ENCODE results near the gene AGAP2.

The AGAP2 gene

DNA sequence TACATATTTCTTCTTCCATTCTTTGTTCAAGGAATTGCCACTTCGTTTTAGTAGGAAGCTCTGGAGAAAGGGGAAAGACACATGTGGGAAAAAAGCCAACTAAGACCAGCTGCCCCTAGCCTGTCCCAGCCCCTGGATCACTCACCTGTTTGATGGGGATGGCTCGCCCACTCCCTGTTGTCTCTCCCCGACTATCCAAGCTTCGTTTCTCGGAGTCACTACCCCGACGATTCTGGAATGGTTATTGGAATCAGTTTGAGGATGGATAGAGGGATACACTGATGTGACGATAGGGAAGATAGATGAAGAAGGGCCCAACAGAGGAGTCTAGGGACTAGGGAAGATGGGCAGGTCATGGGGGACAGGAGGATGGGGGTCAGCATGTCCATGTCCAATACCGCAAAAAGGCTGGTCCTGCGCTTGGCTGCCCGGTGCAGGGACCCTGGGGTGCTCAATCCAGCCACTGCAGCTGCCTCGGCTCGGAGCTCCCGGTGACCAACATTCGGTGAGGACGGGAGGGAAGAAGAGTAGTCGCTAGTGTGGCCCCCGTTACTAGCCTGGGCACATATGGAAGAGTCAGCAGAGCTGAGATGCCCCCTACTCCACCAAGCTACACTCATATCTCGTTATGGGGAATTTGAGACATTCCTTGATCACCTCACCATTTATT is 7.0 kb downstream of the AGAP2 start:
- no peak overlapping the region for H3K27ac Mint-ChIP-seq
- peaks cover 56% of the 10 kb centered on the region for H3K36me3 Mint-ChIP-seq (ENCODE audit: low read depth)
- no peak for DNase-seq (ENCODE audit: low spot score)
- H3K27me3 Mint-ChIP-seq (ENCODE audit: low read depth), result no peaks in the 10 kb centered on the region
- H3K4me3 Mint-ChIP-seq, result no peak overlapping the region
- peaks cover 2% of the 10 kb centered on the region for H3K4me1 Mint-ChIP-seq (ENCODE audit: low read depth)
- H3K9me3 Mint-ChIP-seq, result no peaks in the 10 kb centered on the region

DNA sequence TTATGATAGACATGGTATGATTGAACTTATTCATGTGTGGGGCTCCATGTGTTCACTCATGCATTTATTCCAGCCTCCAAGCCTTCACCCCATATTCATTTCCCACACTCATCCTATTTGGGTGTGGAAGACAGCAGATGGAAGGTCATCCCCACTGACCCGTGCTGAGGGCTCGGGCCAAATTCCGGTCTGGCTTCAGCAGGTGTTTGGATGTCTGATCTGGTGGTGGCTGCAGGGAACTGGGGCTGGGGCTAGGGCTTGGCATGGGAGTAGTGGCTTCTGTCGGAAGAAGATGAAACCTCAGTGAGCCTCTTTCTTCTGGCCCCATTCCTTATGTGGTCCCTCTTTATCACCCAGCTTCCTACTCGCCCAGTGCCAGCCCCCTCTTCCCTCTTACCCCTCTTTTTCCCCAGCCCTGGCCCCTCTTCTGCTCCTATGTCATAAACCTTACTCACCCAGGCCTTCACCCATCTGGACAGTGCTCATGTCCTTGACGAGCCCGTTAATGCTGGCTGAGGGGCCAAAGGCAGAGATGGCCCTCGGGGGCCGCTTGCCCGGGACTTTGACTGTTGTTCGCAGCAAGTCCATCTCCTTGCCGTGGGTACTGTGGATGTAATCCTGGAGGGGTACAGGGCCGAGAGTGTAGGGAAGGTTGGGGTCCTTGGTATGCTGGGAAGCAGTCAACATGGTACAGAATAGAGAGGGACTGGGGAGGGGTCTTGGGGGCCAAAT is 8.0 kb downstream of the AGAP2 start:
- Mint-ChIP-seq H3K27ac (no peak overlapping the region), H3K4me1 (ENCODE audit: low read depth) (no peaks in the 10 kb centered on the region), H3K9me3 (no peaks in the 10 kb centered on the region), H3K4me3 (no peak overlapping the region), H3K27me3 (ENCODE audit: low read depth) (no peaks in the 10 kb centered on the region), H3K36me3 (ENCODE audit: low read depth) (peaks cover 58% of the 10 kb centered on the region)
- no peak for DNase-seq (ENCODE audit: low spot score)

DNA sequence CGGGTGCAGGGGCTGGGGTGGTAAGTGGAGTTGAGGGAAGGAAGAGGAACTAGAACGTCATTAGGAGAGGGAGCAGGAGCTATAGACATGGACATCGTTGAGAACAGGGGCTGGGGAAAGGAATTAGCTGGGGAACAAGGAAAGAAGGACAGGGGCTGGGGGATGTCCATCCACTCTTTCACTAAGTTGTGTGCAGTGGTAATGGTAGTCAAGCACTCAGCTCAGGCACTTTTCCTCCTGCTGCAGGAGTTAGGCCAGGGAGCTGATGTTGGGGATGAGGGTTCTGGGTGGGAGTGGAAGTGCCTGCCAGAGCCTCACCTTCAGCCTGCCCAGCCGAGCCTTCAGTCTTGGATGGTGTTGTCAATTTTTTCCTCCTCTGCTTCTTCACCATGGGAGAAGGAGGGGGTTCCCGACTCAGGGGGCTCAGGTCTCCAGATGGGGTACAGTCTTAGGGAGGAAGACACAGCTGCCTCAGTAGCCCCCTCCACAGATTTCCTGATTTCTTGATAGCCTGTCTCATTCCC is 9.2 kb downstream of the AGAP2 start:
- H3K4me1 Mint-ChIP-seq (ENCODE audit: low read depth), result no peaks in the 10 kb centered on the region
- no peaks in the 10 kb centered on the region for H3K9me3 Mint-ChIP-seq
- no peak for DNase-seq (ENCODE audit: low spot score)
- H3K4me3 Mint-ChIP-seq, result no peak overlapping the region
- H3K36me3 Mint-ChIP-seq (ENCODE audit: low read depth), result peaks cover 55% of the 10 kb centered on the region
- H3K27ac Mint-ChIP-seq, result no peak overlapping the region
- no peaks in the 10 kb centered on the region for H3K27me3 Mint-ChIP-seq (ENCODE audit: low read depth)

DNA sequence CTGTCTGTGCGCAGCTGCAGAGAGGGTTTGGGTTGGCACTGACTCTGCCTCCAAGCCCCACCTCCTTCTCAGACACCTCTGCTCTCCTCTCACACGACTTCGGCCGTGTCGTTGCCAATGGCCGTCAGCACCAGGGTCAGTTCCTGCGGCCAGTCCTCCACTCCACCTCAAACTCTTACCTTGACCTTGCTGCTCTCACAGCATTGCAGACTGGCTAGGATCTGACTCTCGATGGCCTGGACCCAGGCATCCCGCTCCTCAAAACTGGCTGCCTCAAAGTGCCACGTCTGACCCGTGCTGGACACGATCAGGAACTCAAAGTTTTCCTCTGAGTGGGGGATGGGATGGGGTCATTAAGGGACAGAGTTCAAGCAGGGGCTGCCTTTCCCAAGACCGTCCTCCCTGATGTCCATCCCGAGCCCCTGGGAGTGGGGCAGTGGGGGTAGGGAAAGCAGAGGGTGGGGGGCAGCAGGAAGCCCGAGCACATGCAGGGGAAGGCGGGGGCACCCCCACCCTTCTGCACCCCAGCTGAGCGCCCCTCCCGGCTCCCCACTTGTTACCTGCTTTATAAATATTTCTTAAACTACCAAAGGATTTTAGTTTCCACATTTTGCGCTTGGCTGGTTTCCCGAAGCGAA is 10.7 kb downstream of the AGAP2 start:
- no peaks in the 10 kb centered on the region for H3K27me3 Mint-ChIP-seq (ENCODE audit: low read depth)
- H3K36me3 Mint-ChIP-seq (ENCODE audit: low read depth), result peaks cover 48% of the 10 kb centered on the region
- H3K9me3 Mint-ChIP-seq, result no peaks in the 10 kb centered on the region
- no peak for DNase-seq (ENCODE audit: low spot score)
- no peaks in the 10 kb centered on the region for H3K4me1 Mint-ChIP-seq (ENCODE audit: low read depth)
- no peak overlapping the region for H3K27ac Mint-ChIP-seq
- H3K4me3 Mint-ChIP-seq, result no peak overlapping the region

DNA sequence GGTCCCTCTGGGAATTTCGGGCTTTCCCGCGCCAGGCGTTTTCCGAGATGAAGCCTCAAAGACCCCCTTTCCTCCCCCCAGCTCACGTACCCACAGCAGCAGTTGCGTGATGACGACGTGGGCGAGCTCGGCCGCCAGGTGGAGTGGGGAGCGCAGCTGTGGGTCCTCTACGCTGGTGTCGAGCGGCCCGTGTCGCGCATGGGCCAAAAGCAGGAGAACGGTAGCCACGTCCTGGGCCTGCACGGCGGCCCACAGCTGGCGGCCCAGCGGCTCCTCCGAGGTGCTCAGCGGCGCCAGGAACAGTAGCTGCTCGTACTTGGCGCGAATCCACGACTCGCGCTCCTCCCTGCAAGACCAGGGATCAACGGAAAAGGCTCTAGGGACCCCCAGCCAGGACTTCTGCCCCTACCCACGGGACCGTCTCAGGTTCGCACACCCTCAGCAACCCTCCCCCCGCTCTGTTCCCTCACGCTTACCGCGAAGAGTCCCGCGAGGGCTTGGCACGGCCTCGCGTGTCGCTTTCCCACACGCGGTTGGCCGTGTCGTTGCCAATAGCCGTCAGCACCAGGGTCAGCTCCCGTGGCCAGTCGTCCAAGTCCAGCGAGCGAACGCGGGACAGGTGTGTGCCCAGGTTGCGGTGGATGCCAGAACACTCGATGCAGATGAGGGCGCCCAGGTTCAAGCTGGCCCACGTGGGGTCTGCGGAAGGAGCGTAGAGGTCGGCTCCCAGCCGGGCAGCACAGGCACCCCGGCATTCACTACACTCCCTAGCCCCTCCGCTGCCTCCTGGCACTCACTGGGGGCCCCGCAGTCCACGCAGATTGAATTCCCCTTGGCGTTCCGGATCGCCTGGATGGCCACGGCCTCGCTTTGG is 11.4 kb downstream of the AGAP2 start:
- Mint-ChIP-seq H3K4me3 (no peak overlapping the region), H3K27ac (no peak overlapping the region), H3K4me1 (ENCODE audit: low read depth) (no peaks in the 10 kb centered on the region), H3K36me3 (ENCODE audit: low read depth) (peaks cover 41% of the 10 kb centered on the region), H3K27me3 (ENCODE audit: low read depth) (no peaks in the 10 kb centered on the region), H3K9me3 (no peaks in the 10 kb centered on the region)
- DNase-seq (ENCODE audit: low spot score), result no peak

DNA sequence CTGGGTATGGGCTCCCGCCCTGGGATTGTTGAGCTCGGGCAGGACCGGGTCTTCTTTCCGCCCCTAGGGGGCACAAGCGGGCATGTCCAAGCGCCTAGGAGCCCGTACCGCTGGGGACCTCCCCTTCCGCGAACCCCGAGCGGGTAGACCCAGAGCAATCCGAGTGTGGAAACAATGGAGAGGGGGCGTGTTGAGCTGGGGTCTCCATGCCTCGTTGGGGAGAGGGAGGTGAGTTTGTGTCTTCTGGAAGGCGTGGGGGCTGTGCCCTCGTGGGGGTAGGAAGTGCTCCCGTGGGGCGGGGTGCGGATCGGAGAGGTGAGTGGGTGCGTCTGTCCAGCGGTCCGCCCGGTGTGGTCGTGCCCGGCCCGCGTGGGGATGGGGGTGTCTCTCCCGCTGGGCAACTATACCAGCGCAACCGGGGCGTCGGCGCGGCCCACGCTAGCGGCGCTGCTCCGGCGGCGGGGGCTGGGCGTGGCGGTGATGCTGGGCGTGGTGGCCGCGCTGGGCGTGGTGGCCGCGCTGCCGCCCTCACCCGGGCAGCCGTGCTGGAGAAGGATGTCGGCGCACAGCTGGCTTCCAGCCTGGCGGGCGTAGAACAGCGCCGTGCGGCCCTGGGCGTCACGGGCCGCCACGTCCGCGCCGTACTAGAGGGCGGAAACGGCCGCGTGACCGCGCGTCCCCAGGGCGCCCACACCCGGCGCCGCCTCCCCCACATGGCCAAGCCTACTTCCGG is 12.2 kb downstream of the AGAP2 start:
- Mint-ChIP-seq H3K4me3 (peak overlapping the region; percentile 26), H3K36me3 (ENCODE audit: low read depth) (peaks cover 41% of the 10 kb centered on the region), H3K27ac (peak overlapping the region; percentile 26), H3K9me3 (no peaks in the 10 kb centered on the region), H3K27me3 (ENCODE audit: low read depth) (no peaks in the 10 kb centered on the region), H3K4me1 (ENCODE audit: low read depth) (peaks cover 5% of the 10 kb centered on the region)
- no peak for DNase-seq (ENCODE audit: low spot score)

DNA sequence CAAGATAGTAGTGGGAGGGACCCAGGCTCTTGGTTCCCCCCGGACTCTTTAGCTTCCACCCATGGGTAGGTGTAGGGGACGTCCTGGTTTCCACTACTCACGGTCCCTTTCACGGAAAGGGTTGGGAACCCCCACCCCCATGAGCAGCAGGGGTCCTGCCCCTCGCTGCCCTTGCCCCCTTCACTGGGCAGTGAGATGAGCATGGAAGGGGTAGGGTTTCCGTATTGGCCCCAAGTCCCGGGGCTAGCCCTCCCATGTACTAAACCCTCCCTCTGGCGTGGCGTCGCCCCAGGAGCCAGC is 12.7 kb downstream of the AGAP2 start:
- Mint-ChIP-seq H3K4me1 (ENCODE audit: low read depth) (peaks cover 5% of the 10 kb centered on the region), H3K36me3 (ENCODE audit: low read depth) (peaks cover 39% of the 10 kb centered on the region), H3K27ac (no peak overlapping the region), H3K9me3 (no peaks in the 10 kb centered on the region), H3K4me3 (no peak overlapping the region), H3K27me3 (ENCODE audit: low read depth) (no peaks in the 10 kb centered on the region)
- DNase-seq (ENCODE audit: low spot score), result no peak

DNA sequence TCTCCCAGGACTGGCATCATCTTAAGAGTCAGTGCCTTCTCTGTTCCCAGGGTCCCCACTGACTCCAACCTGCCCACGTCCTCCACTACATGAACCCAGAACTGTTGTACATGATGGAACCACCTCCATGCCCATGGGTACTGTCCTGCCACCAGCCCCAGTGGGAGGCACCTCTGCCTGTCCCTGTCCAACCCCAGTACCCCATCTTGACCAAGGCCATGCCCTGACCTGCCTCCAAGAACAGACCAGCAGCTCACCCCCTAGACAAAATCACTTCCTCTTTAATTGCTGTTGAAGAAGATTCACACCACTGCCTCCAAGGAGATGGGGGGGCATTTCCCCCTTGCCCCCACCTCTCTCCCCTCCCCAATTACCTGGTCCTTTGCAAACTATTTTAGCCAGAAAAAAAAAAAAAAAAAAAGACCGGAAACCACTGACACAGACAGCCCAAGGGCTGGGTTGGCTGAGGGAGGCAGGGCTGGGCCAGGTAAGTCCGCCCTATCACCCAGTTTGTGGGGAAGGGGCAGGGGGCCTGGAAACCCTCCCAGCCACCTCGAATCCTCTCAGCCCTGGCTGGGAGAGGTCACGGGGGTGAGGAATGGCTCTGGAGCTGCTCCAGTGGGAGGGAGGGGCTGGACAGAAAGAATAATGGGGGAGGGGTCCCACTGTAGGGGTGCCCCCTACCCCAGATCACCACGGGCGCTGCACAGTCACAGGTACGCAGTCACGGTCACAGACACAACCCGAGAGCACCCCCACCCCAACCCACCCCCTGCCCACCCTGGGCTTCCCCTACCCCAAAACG is 13.4 kb downstream of the AGAP2 start:
- Mint-ChIP-seq H3K27me3 (ENCODE audit: low read depth) (no peaks in the 10 kb centered on the region), H3K4me3 (no peak overlapping the region), H3K27ac (no peak overlapping the region), H3K36me3 (ENCODE audit: low read depth) (peaks cover 35% of the 10 kb centered on the region), H3K9me3 (no peaks in the 10 kb centered on the region), H3K4me1 (ENCODE audit: low read depth) (peaks cover 5% of the 10 kb centered on the region)
- DNase-seq (ENCODE audit: low spot score), result no peak

DNA sequence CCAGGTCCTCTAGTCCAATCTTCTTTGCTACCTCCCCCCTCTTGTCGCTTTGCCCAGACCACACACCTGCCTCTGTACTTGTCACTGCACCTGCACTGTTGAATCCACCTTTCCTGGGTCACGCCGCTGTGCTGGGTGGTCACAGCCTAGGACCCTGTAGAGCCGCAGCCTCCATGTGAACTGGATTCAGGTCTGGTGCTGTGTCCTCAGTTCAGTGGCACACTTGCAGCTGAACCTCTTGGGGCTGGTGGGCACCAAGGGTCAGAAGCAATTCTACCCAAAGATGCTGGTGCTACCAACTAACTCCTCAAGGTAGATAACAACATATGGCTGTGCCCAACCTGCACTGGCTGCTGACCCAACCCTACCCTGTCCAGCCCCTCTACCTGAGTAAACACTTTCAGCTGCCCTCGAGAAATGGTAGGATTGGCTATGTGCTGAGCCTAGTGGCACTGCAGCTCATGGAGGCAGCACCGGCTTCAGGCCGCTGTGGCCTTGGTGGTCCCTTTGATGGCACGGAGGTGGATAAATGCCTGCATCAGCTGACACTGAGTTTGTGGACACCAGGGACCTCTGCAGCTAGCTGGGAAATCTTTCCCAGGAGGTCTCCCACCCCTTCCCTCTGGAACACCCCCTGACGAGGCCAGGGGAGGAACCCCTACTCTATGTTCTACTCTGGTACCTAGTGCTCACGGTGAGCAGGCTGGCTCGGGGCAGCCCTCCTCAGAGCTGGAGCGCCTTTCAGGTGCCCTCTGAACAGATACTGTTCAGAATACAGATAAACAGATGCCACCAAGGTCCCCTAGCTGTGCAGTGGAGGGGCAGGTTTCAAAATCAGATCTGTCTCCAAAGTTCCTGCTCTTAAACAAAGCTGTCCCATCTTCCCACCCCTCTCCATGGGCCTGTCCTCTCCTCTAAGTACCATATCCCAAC is 14.3 kb downstream of the AGAP2 start:
- H3K27me3 Mint-ChIP-seq (ENCODE audit: low read depth), result no peaks in the 10 kb centered on the region
- no peak overlapping the region for H3K4me3 Mint-ChIP-seq
- peaks cover 40% of the 10 kb centered on the region for H3K36me3 Mint-ChIP-seq (ENCODE audit: low read depth)
- peak overlapping the region; percentile 26 for H3K27ac Mint-ChIP-seq
- peaks cover 5% of the 10 kb centered on the region for H3K4me1 Mint-ChIP-seq (ENCODE audit: low read depth)
- no peaks in the 10 kb centered on the region for H3K9me3 Mint-ChIP-seq
- no peak for DNase-seq (ENCODE audit: low spot score)

DNA sequence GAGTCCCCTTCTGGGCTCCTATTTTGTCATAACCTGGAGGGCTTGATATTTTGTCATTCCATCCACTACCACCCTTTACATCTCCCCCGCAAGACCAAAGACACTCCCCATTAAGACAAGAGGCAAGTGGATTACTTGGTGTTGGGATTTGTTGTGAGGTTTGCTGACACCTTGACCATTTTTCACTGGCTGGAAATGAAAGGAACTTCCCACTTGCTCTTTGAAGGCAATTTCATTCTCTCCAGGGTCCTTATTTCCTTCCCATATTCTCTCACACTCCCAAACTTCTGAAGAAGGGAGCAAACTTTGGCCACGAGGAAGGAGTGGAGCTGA is 14.9 kb downstream of the AGAP2 start:
- Mint-ChIP-seq H3K36me3 (ENCODE audit: low read depth) (peaks cover 42% of the 10 kb centered on the region), H3K4me3 (no peak overlapping the region), H3K4me1 (ENCODE audit: low read depth) (peaks cover 5% of the 10 kb centered on the region), H3K9me3 (no peaks in the 10 kb centered on the region), H3K27ac (peak overlapping the region; percentile 26), H3K27me3 (ENCODE audit: low read depth) (no peaks in the 10 kb centered on the region)
- no peak for DNase-seq (ENCODE audit: low spot score)

DNA sequence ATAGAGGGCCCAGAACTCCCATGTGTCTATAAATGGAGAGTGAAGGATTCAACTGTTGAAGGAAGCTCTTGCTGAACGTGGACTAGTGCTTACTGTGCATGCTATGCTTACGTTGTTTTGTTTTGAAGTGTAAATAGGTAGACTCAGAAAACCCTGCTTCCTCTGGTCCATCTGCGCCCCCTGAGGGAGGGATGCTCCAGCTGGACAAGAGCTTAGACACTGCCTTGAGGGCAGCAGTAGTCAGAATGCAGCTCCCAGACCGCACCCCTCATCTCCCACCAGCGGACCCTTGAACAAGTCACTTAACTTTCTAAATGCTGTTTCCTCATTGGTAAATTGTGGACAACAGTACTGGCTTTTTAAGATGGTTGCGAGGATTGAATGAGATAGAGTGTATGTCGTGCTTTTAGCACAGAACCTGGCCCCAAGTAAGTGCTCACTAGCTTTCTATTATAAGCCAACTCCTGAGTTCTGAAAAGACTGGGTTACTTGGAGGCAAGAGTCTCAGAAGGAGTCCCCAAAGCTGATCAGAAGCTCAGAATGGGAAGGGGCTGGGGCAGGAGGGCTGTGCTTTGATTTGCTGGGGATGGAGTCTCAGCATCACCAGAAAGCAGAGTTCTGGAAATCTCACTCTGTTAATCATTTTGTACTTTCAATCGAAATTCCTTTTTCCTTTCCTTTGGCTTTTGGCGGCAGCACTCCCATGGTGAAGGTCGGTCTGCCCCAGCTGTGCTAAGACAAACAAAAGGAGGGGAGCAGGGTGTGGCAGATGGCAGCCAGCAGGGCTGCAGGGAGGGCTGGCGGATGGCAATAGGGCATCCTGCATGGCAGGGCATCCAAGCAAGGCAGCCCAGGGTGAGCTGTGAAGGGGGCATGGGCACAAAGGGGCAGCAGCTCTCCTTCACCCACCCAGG is 15.6 kb downstream of the AGAP2 start:
- peaks cover 5% of the 10 kb centered on the region for H3K4me1 Mint-ChIP-seq (ENCODE audit: low read depth)
- no peak overlapping the region for H3K27ac Mint-ChIP-seq

More for the DNA sequence above, 15.6 kb downstream of the AGAP2 start:
- Mint-ChIP-seq H3K27me3 (ENCODE audit: low read depth) (no peaks in the 10 kb centered on the region), H3K36me3 (ENCODE audit: low read depth) (peaks cover 40% of the 10 kb centered on the region), H3K9me3 (no peaks in the 10 kb centered on the region), H3K4me3 (no peak overlapping the region)
- no peak for DNase-seq (ENCODE audit: low spot score)
